Thyroid gland (tissue), 4 donors: Measurements from ENCODE around the gene SMURF1. TPM values are rescaled to one million over a fixed set of nuclear protein-coding genes. Genes with fewer than 3 reads are reported as not detected.

Source experiments
- DNase-seq, 2 donors: peaks; one replicate each; pipeline ENCODE4 v3.0.0-alpha.2; 2019
- H3K27ac ChIP-seq, 3 donors: fragments of 200-600 bp; sonication (generic); 1 replicate in 2 of 3; 2 replicates in 1 of 3; pipeline ENCODE4 v1.5.1; 2016 to 2019; ENCODE audit warnings: mild to moderate bottlenecking in 1 of 3, moderate library complexity in 1 of 3
- H3K27me3 ChIP-seq: fragments of 200-600 bp; sonication (generic); one replicate; pipeline ENCODE4 v1.5.1; 2019
- H3K36me3 ChIP-seq, 2 donors: fragments of 200-600 bp; sonication (generic); one replicate each; pipeline ENCODE4 v1.5.1; 2016 to 2019
- H3K4me1 ChIP-seq, 2 donors: fragments of 200-600 bp; sonication (generic); one replicate each; pipeline ENCODE4 v1.5.1; 2017 to 2019
- H3K4me3 ChIP-seq, 3 donors: fragments of 200-600 bp; sonication (generic); replicated peaks in 1 of 3; 1 replicate in 2 of 3; 2 replicates in 1 of 3; pipeline ENCODE4 v1.5.1; 2016; ENCODE audit warnings: mild to moderate bottlenecking in 1 of 3
- H3K9me3 ChIP-seq: fragments of 200-600 bp; sonication (generic); one replicate; pipeline ENCODE4 v1.5.1; 2017
- POLR2A ChIP-seq, 2 donors: fragments of 450-650 bp; IDR thresholded peaks; one replicate each; pipeline ENCODE4 v1.6.1; 2017; ENCODE audit warnings: antibody characterized with exemption in 2 of 2, mild to moderate bottlenecking in 2 of 2, moderate library complexity in 1 of 2
- WGBS, 2 donors: methylation state at CpG; one replicate each; pipeline ENCODE4 v1.1.5; 2017; 5-methylcytosine and 5-hydroxymethylcytosine counted together
- intact Hi-C: fragments of 100-400 bp; cut with DNase I; formaldehyde crosslinking; loops from one replicate; pipeline ENCODE4 v1.15.1; 2023
- total RNA-seq, 4 donors: library from RNA; depleted of rRNA; stranded (reverse); fragments of >200 nt; gene quantifications; one replicate each; pipeline ENCODE4 v1.2.3, GENCODE V29; 2016
- TF ChIP-seq, protein P1 (sequence below), 6 experiments: fragments of 200-600 bp in 3 of 6; fragments of 450-650 bp in 3 of 6; sonication (generic) in 3 of 6; IDR thresholded peaks; one replicate each; pipeline ENCODE4 v1.5.1; 2016 to 2019; ENCODE audit warnings: antibody characterized with exemption in 6 of 6, mild to moderate bottlenecking in 2 of 6, inconsistent platforms in 1 of 6, moderate library complexity in 1 of 6

SMURF1 gene
- total RNA-seq, 4 donors from 2014 or later, result 13.9 to 20.6 (median 16.7) TPM

- intact Hi-C loops, result no loop called here
- H3K36me3 ChIP-seq, result no peaks in the 10 kb centered on the region
- no peak for DNase-seq
- H3K4me1 ChIP-seq, result no peaks in the 10 kb centered on the region
- no peak overlapping the region for H3K4me3 ChIP-seq
- H3K9me3 ChIP-seq, result no peaks in the 10 kb centered on the region
- TF ChIP-seq POLR2A (IDR thresholded peaks at IDR 0.05), result no peak
- TF ChIP-seq, protein P1, sequence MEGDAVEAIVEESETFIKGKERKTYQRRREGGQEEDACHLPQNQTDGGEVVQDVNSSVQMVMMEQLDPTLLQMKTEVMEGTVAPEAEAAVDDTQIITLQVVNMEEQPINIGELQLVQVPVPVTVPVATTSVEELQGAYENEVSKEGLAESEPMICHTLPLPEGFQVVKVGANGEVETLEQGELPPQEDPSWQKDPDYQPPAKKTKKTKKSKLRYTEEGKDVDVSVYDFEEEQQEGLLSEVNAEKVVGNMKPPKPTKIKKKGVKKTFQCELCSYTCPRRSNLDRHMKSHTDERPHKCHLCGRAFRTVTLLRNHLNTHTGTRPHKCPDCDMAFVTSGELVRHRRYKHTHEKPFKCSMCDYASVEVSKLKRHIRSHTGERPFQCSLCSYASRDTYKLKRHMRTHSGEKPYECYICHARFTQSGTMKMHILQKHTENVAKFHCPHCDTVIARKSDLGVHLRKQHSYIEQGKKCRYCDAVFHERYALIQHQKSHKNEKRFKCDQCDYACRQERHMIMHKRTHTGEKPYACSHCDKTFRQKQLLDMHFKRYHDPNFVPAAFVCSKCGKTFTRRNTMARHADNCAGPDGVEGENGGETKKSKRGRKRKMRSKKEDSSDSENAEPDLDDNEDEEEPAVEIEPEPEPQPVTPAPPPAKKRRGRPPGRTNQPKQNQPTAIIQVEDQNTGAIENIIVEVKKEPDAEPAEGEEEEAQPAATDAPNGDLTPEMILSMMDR (IDR thresholded peaks at IDR 0.05), result no peak
- H3K27me3 ChIP-seq, result no peaks in the 10 kb centered on the region
- no peak overlapping the region for H3K27ac ChIP-seq
Observed at GRCh38 chr7:99156649-99157048, 12.7 kb upstream of the SMURF1 start.

GRCh38 chr7:99155211-99155610 is 11.3 kb upstream of the SMURF1 start:
- no peak for DNase-seq
- Histone ChIP-seq H3K9me3 (no peaks in the 10 kb centered on the region), H3K4me3 (no peak overlapping the region), H3K36me3 (no peaks in the 10 kb centered on the region), H3K4me1 (no peaks in the 10 kb centered on the region), H3K27ac (no peak overlapping the region), H3K27me3 (no peaks in the 10 kb centered on the region)
- intact Hi-C loops, result no loop called here
- WGBS, 2 donors, result 73 to 84% methylated on average over 1 of the region's 1 CpG
- TF ChIP-seq POLR2A (IDR thresholded peaks at IDR 0.05), result no peak
- TF ChIP-seq, protein P1 (IDR thresholded peaks at IDR 0.05), result no peak

GRCh38 chr7:99146979-99147378 is 3.1 kb upstream of the SMURF1 start:
- intact Hi-C loops, result no loop called here
- H3K9me3 ChIP-seq, result no peaks in the 10 kb centered on the region
- no peaks in the 10 kb centered on the region for H3K27me3 ChIP-seq
- TF ChIP-seq POLR2A (IDR thresholded peaks at IDR 0.05), result no peak
- TF ChIP-seq, protein P1 (IDR thresholded peaks at IDR 0.05), result no peak
- H3K4me3 ChIP-seq, result no peak overlapping the region
- 86 to 87% methylated on average over 4 of the region's 4 CpGs for WGBS, 2 donors
- peaks cover 2 to 4% of the 10 kb centered on the region in 2 donors for H3K4me1 ChIP-seq
- no peaks in the 10 kb centered on the region for H3K36me3 ChIP-seq
- no peak overlapping the region for H3K27ac ChIP-seq
- DNase-seq, result no peak

DNA sequence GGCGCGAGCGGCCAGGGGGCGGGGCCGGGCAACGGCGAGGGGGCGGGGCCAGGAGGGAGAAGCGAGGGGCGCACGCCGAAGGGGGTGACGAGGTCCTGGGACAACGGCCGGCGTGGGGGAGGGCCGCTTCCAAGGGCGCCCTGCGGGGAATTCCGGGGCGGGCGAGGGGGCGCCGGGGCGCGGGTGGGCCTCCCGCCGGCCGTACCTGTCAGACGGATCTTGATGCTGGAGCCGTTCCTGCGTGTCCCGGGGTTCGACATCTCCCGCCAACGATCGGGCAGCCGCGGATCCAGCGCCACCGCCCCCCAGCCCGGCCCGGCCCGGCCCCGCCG is 421 bp downstream of the SMURF1 start:
- WGBS, 2 donors, result 2% methylated on average over 11 of the region's 46 CpGs; no CpG with 5 or more reads in 1 of the 2 donors
- H3K4me1 ChIP-seq, result peaks cover 18 to 22% of the 10 kb centered on the region in 2 donors
- H3K9me3 ChIP-seq, result no peaks in the 10 kb centered on the region
- intact Hi-C loops, result loop anchor here (5.0 kb wide), 1 partner anchor 101 kb away; no protein-coding TSS in a partner anchor
- DNase-seq, result no peak
- no peaks in the 10 kb centered on the region for H3K36me3 ChIP-seq
- H3K4me3 ChIP-seq, result peak overlapping the region; percentile 64 to 98 (median 70)
- peak overlapping the region; percentile 85 to 97 (median 87) for H3K27ac ChIP-seq
- no peak for TF ChIP-seq POLR2A (IDR thresholded peaks at IDR 0.05)
- TF ChIP-seq, protein P1 (IDR thresholded peaks at IDR 0.05), result no peak
- no peaks in the 10 kb centered on the region for H3K27me3 ChIP-seq

GRCh38 chr7:99142727-99143520 is 984 bp downstream of the SMURF1 start:
- Histone ChIP-seq H3K4me3 (peak overlapping the region in 2 of 3 donors; percentile 64 to 98), H3K4me1 (peaks cover 23 to 24% of the 10 kb centered on the region in 2 donors), H3K27ac (peak overlapping the region; percentile 80 to 97 (median 87)), H3K36me3 (no peaks in the 10 kb centered on the region), H3K9me3 (no peaks in the 10 kb centered on the region), H3K27me3 (no peaks in the 10 kb centered on the region)
- peak; percentile 85 to 88 for DNase-seq
- no peak for TF ChIP-seq POLR2A (IDR thresholded peaks at IDR 0.05)
- TF ChIP-seq, protein P1 (IDR thresholded peaks at IDR 0.05), result no peak
- WGBS, 2 donors, result 14 to 16% methylated on average over 27 to 33 of the region's 33 CpGs
- intact Hi-C loops, result loop anchor here (5.0 kb wide), 1 partner anchor 101 kb away; no protein-coding TSS in a partner anchor
